NCI-H2227 (cell line): ENCODE results near the gene TYW1B.
"Not testable (repeated sequence)": the region's sequence is repeated elsewhere in the genome, so short reads cannot be mapped to it uniquely, and the experiment has no call there.

Source experiments
- DNase-seq: peaks from one replicate; lab custom pipeline; 2025; ENCODE audit not compliant: unreplicated experiment; lab: John Stamatoyannopoulos, UW

Gene TYW1B

DNA sequence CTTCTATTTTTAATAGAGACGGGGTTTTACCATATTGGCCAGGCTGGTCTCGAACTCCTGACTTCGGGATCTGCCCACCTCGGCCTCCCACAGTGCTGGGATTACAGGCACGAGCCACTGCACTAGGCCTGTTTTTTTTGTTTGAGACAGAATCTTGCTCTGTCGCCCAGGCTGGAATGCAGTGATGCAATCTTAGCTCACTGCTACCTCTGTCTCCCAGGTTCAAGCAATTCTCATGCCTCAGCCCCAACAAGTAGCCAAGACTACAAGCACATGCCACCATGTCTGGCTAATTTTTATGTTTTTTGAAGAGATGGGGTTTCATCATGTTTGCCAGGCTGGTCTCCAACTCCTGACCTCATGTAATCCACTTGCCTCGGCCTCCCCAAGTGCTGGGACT lies 73.7 kb downstream of the TYW1B start:
- no peak for DNase-seq

DNA sequence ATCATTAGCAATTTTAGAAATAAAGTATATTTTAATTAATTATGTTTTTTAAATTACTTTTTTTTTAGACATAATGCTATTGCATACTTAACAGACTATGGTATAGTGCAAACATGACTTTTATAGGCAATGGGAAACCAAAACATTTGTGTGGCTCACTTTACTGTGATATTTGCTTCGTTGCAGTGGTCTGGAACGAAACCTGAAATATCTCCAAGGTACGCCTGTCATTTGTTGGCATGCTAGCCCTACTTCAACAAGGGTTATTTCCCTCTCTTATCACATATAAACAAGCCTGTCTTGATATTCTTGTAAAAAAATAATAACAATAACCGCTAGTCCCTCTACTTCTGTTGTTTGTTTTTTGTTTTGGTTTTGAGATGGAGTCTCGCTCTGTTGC lies 74.2 kb downstream of the TYW1B start:
- DNase-seq, result no peak

DNA sequence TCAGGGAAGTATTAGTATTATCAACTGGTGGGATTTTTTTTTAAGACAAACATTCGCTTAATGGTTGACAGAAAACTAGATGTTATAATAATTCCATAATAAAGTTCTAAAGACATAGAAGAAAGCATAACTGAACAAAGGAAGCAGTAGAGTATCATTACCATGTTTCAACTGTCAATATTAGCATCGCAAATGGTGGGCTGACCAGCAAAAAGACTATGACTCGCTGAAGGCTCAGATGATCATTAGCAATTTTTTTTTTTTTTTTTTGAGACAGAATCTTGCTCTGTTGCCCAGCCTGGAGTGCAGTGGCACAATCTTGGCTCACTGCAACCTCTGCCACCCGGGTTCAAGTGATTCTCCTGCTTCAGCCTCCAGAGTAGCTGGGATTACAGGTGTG lies 74.8 kb downstream of the TYW1B start:
- DNase-seq, result not testable (repeated sequence)

DNA sequence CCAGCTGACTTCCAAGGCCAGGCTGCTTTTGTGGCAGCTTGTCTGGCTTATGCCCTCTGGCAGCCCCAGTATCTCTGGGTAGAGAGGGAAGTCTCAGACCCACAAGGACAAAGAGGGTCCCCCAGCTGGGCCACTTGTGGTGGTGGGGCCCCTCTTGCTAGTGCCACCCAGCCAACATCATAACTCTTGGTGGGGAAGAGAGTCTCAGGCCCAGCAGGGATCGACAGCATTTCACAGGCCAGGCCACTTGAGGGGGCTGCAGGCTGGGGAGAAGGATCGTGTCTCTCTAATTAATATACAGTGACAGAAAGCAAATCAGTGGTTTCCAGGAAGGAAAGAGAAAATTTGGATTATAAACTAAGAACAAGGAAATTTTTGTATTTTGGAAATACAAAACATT lies 76.0 kb downstream of the TYW1B start:
- peak; percentile 3 for DNase-seq

DNA sequence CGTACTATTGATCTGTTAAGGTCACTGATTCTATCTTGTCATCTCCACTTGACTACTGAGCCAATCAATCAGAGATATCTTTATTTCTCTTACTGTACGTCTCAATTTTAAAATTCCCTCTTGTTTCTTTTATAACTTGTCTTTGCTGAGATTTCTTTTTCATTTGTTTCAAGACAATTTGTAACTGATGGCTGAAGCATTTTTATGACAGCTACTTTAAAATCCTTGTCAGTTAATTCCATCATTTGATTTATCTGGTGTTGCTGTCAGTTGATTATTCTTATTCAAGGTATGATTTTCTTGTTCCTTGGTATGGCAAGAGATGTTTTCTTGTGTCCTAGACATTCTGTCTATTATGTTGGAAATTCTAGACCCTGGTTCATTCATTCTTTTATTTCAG lies 76.6 kb downstream of the TYW1B start:
- DNase-seq, result no peak

DNA sequence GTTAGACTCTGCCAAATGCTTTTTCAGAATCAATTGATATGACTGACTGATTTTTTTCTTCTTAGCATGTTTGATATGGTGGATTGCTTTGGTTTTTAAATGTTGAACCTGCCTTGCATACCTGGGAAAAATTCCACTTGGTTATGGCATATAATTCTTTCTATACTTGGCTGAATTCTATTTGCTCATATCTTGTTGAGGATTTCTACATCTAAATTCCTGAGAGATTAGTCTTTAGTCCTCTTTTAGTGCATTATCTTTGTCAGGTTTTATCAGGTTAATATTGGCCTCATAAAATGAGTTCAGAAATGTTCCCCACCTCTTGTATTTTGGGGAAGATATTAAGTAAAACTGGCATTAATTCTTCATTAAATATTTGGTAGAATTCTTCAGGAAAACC lies 79.4 kb downstream of the TYW1B start:
- DNase-seq, result not testable (repeated sequence)

DNA sequence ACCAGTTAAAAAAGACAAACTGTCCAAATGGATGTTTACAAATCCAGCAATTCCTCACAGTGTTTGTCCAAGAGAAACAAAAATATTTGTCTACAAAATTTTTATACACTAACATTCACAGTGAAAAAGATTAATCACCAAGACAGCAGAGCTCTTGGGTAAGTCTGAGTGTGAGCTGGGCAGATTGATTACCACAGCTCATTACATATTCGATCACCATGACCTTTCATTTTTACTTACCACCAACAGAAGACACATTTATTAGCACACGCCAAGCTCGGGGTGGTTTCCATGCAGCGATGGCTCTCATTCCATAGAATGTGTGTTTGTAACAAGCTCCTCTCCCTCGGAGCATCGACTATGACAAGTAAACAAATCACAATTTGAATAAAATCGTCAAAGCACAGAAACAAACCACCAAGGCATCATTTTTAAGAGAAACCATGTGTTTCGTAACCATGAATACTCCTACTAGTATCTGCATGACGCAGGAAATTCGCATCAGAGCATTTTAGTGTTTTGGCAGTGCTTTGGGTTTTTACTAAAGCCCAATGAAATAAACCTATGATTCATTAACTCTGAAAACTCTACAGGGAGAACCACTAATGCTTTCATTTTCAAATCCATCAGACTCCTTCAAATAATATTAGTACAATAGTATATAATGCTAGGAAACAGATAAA lies 83.6 kb downstream of the TYW1B start:
- DNase-seq, result not testable (repeated sequence)

DNA sequence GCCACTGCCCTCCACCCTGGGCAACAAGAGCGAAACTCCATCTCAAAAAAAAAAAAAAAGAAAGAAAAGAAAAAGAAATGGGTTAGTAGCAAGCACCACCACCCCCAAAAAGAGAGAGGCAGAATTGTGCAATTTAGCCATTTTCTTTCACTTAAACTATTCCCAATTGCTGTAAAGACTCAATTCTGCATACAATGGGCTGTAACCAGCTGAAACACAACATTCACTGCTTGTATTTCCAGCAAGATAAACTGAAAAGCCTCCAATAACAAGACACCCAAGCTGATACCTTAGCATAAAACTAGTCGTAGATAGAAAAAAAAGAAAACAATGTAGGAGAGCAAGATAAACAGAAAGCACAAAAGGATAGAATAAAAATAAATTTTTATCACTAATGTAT lies 84.2 kb downstream of the TYW1B start:
- not testable (repeated sequence) for DNase-seq

DNA sequence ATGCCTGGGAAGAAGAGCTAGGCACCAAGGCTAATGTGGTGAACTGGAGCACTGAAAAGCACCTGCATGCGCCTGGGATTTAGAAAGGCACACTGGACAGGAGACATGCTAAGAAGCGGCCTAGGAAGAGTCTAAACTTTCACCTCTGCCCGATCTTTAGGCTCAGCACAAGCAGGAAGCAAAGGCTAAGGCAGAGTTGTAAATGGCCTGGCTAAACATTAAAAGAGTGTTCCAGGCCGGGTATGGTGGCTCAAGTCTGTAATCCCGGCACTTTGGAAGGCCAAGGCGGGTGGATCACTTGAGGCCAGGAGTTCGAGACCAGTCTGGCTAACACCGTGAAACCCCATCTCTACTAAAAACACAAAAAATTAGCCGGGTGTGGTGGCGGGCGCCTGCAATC lies 88.3 kb downstream of the TYW1B start:
- DNase-seq, result not testable (repeated sequence)

DNA sequence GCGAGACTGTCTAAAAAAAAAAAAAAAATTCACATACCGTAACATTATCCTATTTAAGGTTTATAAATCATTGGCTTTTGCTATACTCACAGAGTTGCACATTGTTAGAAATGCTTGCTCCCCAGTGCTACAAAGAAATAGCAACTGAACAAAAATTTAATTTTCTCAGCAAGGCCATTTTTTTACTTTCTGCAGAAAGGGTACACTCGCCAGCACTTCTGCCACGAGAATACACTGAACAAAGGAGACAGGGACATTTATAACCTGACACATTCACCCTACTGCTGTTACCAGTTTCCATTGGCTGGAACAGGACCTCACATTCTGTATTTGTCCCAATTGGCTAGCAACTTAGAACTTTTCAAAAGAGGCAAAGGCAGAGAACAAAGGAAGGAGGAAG lies 92.1 kb downstream of the TYW1B start:
- DNase-seq, result not testable (repeated sequence)

DNA sequence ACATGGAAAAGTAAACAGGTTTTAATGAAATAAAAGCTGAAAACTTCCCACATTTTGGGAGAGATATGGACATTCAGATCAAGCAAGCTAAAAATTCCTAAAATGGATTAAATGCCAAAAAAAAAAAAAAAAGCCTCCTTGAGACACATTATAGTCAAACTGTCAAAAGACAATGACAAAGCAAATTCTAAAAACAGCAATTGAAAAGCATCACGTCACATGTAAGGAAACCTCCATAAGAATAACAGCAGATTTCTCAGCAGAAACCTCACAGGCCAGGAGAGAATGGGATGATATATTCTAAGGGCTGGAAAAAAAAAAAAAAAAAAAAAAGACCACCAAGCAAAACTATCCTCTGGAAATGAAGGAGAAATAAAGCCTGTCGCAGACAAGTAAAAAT lies 97.2 kb downstream of the TYW1B start:
- not testable (repeated sequence) for DNase-seq

DNA sequence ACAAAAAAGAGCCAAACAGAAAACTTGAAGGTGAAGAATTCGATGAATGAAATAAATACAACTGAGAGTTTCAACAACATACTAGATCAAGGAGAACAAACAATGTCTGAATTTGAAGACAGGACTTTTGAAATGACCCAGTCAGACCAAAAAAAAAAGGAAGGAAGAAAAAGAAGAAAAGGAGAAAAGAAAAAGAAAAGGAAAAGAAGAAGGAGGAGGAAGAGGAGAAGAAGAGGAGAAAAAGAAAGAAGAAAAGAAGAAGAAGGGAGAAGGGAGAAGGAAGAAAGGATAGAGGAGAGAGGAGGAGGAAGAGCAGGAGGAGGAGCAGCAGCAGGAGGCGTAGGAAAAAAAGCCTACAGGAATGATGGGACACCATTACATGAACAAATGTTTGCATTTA lies 97.6 kb downstream of the TYW1B start:
- DNase-seq, result not testable (repeated sequence)

DNA sequence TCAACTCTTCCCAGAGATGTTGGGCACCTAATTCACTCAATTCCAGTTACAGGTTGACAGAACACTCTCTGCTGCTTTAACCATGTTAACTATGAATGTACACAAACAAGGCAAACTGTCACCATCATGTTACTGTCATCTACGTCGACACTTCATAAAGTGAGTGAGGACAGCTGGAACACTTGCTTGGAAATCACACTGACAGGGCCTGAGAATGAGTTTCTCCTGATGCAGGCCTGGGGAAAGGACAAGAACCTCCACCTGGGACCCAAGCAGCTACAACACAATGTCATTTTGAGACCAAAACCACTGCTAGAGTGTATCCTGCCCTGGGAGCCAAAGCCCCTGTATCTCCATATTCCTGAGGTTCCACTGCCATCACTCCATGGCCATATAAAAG lies 98.9 kb downstream of the TYW1B start:
- not testable (repeated sequence) for DNase-seq

DNA sequence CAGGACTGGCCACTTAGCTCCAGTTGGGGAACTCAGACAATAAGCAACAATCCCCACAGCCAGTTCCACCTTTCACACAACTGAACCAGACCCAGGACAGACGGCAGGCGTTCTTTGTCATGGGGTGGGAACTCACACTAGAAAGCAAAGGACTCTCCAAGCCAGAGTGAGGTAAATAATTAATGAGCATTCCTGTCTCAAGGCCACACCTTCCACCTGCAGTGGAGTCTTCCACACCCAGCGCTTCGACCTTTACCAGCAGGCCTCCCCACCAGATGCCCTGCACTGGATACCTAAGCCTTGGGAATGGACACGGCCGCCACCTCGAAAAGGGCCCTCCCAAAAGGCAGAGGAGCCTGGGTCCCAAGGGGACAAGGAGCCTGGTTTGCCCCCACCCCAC lies 105.3 kb downstream of the TYW1B start:
- not testable (repeated sequence) for DNase-seq

DNA sequence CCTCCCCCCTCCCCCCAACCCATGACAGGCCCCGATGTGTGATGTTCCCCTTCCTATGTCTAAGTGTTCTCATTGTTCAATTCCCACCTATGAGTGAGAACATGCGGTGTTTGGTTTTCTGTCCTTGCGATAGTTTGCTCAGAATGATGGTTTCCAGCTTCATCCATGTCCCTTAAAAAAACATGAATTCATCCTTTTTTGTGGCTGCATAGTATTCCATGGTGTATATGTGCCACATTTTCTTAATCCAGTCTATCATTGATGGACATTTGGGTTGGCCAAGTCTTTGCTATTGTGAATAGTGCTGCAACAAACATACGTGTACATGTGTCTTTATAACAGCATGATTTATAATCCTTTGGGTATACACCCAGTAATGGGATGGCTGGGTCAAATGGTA lies 107.1 kb downstream of the TYW1B start:
- not testable (repeated sequence) for DNase-seq

DNA sequence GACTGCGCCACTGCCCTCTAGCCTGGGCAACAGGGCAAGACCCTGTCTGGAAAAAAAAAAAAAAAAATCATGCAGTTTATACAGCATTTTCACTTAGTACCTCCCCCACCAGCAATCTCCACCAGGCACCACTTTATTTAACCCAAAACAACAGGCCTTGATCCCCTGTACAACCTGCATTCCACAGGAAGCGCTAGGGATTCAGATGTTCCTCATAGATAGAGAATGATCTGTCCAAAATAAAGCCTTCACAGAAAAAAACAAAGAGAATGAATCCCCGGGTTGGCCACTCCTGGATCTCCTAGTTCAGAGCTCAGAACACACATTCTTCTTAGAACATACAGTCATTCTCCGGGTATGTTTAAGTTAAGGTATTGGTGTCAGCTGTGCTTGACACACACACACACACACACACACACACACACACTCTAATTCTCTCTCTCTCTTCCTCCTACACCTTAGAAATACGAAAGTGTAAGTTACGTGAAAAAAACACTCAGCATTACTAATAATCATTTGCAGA lies 110.7 kb downstream of the TYW1B start:
- DNase-seq, result not testable (repeated sequence)

DNA sequence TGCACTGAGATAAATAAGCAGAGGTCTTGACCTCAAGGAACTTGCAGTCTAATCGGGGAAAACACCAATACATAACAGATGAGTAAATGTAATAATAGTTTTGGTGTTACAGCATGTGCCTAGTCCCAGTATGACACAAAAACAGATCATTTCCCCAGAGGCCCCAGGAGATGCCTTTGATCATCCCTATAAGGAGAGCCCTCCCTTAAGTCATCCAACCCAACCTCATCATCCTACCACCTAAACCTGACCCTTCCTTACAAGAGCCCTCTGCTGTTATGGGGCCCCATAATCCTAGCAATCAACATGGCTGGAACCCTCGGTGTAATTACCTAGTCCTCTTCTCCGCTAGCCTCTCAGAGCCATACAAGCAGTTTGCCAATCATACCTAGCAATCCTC lies 116.1 kb downstream of the TYW1B start:
- not testable (repeated sequence) for DNase-seq

DNA sequence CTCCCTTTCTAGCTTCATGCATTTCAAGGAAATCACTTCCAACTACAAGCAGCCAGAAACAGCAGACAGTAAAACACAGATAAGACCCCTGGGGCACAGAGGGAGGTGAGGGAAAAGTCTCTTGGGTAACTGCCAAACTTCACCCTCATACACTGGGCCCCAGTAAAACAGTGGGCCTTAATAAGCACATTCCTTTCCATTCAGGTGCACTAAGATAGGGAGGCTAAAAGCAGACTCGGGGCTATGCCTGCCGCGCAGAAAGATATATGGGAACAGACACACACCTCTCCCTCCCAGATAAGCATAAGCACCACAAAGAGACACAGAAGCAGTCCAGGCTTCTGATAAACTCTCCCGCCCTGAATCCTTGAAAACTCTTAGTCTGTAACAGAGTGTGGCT lies 117.0 kb downstream of the TYW1B start:
- DNase-seq, result no peak

DNA sequence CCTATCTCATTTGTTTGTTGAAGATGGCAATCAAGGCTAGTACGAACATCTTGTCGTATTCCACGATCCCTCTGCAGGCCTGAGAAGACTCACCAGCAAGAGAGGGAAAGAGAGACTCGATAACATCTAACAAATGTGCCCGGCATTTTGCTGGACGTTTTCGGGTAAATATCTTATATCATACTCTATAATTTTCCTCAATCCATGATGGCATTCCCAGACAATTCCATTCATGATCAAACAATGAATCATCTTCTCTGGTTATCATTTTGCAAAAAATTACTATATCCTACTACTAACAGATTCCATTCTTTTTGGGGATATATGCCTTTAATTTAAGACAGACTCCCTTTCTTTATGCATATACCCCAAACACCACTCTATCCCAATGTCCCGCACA lies 118.1 kb downstream of the TYW1B start:
- no peak for DNase-seq

DNA sequence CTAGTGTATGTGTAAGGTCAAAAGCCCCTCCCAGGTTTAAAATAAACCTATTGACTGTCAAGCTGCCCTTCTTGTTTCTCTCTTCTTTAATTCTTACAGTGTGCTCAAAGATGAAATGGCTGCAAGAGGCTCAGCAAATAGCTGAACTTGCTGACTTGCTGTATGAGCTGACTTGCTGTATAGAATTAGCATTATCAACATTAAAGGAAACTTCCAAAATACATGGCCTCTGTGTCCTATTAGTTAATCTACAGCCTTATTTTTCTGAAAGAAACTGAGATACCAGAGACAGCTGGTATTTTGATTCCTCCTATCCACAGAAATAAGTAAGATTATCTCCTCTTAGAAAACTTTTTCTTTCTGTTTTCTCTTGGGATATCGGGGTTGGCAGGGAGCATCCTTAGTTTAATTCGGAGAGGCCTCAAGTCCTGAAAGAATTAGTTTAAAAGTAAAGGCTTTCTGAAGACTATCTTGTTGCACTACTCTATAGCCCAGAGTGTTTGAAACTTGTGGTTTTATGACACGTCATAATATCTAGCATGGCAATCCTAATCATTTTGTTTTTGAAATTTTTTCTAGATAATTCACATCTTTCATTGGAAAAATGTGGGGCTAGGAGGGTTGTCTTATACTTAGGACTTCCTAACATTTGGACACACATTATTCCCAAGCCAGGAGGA lies 119.5 kb downstream of the TYW1B start:
- not testable (repeated sequence) for DNase-seq

DNA sequence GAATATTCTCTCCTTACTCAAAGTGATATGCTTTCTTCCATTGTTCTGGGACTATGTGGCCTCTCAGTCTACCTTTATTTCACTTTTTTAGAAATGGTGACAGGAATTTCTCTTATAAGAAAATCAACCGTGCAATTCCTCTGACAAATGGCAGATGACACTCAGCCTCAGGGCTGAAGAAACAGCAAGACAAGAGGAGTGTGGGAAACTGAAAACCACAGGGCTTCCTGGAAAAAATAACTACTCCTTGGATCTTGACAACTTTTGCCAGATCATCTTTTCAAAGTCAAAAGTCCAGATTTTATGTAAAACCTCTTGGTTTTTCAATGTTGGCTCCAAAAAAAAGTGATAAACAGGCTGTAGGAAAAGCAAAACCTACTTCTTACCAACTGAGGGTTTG lies 121.5 kb downstream of the TYW1B start:
- DNase-seq, result no peak

DNA sequence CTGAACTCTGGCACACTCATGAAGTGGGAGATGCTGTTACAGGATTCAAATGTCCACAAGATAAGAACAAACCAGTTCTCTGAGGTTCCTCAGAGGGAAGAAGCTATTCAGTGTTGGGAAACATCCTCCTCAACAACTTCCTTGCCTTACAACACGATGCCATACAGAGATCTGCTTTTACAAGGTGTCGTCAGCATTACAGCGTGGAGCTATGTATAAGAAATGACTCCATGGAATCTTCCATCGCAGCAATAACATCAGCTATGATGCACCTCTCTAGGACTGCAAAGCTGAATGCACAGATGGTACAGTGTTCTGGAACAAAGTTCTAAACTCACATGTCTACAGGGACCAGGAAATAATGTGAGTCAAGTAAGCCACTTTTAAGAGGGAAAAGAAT lies 122.3 kb downstream of the TYW1B start:
- not testable (repeated sequence) for DNase-seq

DNA sequence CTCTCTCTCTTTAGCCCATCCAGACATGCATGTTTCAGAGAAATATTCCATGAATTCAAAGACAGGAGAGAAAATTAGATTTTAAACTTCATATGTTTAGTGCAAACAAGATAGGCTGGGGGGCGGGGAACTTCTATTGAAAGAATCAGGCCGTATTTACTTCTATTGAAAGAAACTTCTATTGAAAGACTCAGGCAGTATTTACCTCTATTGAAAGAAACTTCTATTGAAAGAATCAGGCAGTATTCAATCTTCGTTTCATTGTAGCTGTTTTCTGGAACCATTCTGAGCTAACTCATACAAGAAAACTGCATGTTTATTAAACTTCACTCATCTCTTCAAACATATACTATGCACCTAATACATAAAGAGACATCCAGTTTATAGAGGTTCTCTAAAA lies 123.1 kb downstream of the TYW1B start:
- DNase-seq, result no peak
